Activated T-cell treated with anti-CD3 and anti-CD28 coated beads, Interleukin-2, amount 50 U/mL, for 24 hours (primary cell): ENCODE data around the gene HBEGF.
A peak's percentile ranks its signal among the peaks of the same experiment; 100 is the strongest.
"Not testable (repeated sequence)": the region's sequence is repeated elsewhere in the genome, so short reads cannot be mapped to it uniquely, and the experiment has no call there.

ENCODE experiments used
- DNase-seq: peaks from one replicate; pipeline ENCODE4 v3.0.0-alpha.2; 2020
- H3K27ac Mint-ChIP-seq: 2 replicates; pipeline ENCODE4 v1.8.0; 2020; ENCODE audit warnings: mild to moderate bottlenecking, mixed read lengths
- H3K27me3 Mint-ChIP-seq: 2 replicates; pipeline ENCODE4 v1.8.0; 2020; ENCODE audit warnings: mixed read lengths
- H3K36me3 Mint-ChIP-seq: 2 replicates; pipeline ENCODE4 v1.8.0; 2020; ENCODE audit warnings: low read depth, mixed read lengths
- H3K4me1 Mint-ChIP-seq: 2 replicates; pipeline ENCODE4 v1.8.0; 2020; ENCODE audit warnings: low read depth, mixed read lengths
- H3K4me3 Mint-ChIP-seq: 2 replicates; pipeline ENCODE4 v1.8.0; 2020; ENCODE audit warnings: mild to moderate bottlenecking, moderate library complexity, mixed read lengths
- H3K9me3 Mint-ChIP-seq: 2 replicates; pipeline ENCODE4 v1.8.0; 2020; ENCODE audit warnings: mixed read lengths

The HBEGF gene

DNA sequence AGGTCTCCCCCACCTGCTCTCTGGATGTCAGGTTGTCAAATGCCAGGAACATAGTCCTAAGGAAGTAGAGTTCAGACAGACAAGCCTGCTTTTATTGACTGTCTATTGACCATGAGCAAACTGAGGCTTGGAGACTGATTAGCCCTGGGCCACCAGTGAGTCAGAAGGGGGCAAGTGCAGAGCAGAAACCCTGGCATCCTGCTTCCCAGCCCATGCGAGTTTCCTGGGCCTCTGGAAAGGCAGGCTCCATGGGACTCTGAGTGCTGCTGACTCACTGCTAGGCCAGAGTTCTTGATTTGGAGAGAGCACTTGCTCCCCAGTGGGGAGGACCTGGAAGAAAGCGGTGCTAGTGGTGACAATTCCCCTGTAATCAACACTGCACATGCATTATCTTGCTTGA is 2.8 kb upstream of the HBEGF start:
- Mint-ChIP-seq H3K4me3 (no peak overlapping the region), H3K36me3 (no peaks in the 10 kb centered on the region), H3K4me1 (peaks cover 25% of the 10 kb centered on the region), H3K27me3 (peaks cover 5% of the 10 kb centered on the region), H3K9me3 (no peaks in the 10 kb centered on the region), H3K27ac (no peak overlapping the region)
- no peak for DNase-seq

DNA sequence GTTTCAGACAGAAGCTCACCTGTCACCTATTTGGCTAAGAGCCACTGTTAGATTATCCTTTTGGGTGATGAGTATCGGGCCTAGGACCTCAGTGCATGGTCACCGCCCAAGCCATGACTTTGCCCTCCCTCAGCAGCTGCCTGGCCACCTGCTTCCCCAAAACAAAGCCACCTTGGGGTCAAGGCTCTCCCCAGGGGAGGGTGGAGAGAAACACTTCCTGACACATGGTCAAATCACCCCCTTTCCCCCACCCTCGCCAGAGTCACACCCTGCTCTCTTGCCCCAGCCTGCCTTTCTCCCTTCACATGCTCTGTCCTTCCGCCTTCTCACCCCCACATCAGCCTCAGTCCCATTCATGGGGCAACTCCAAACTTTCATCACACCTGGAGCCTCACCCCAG is 1.7 kb upstream of the HBEGF start:
- Mint-ChIP-seq H3K27ac (no peak overlapping the region), H3K36me3 (no peaks in the 10 kb centered on the region), H3K4me1 (peaks cover 35% of the 10 kb centered on the region), H3K4me3 (no peak overlapping the region), H3K27me3 (peaks cover 5% of the 10 kb centered on the region), H3K9me3 (no peaks in the 10 kb centered on the region)
- DNase-seq = no peak

DNA sequence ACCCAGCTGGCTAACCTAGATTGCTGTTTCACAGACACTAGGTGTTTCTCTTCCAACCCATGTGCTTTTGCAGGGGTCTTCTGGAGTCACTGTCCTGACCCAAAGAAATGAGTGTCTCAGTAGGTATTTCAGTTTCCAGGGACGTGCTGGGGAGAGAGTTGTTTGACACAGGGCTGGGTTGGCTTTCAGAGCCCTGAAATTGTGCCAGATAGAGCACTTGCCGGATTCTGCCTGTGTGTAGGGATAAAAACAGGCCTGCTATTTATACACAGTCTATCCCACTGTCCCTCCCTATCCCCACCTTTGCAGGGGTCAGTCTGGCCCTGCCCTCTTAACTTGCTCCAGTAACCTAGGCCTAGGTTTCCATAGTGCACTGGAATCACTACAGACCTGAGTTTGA is 957 bp upstream of the HBEGF start:
- Mint-ChIP-seq H3K36me3 (peaks cover 6% of the 10 kb centered on the region), H3K4me3 (peak overlapping the region; percentile 76), H3K27ac (no peak overlapping the region), H3K27me3 (peaks cover 5% of the 10 kb centered on the region), H3K4me1 (peaks cover 42% of the 10 kb centered on the region), H3K9me3 (no peaks in the 10 kb centered on the region)
- no peak for DNase-seq

DNA sequence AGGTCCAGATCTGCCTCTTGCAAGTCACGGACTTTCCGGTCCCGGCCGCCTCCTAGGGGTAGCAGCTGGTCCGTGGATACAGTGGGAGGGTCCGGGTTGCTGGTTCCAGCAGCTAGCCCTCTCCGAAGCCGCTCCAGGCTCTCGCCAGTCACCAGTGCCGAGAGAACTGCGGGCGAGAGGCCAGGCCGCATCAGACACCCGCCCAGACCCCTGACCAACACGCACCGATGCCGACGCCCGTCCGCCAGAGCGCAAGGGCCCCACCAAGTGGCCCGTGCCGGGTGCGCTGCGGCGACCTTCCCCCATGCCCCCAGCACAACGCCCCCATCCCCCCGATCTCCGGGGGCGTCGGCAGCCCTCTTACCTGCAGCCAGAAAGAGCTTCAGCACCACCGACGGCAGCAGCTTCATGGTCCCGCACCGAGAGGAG is 470 bp downstream of the HBEGF start:
- H3K27ac Mint-ChIP-seq = no peak overlapping the region
- H3K27me3 Mint-ChIP-seq = peaks cover 5% of the 10 kb centered on the region
- H3K9me3 Mint-ChIP-seq = no peaks in the 10 kb centered on the region
- H3K4me1 Mint-ChIP-seq = peaks cover 53% of the 10 kb centered on the region
- peaks cover 16% of the 10 kb centered on the region for H3K36me3 Mint-ChIP-seq
- no peak for DNase-seq
- peak overlapping the region; percentile 80 for H3K4me3 Mint-ChIP-seq

DNA sequence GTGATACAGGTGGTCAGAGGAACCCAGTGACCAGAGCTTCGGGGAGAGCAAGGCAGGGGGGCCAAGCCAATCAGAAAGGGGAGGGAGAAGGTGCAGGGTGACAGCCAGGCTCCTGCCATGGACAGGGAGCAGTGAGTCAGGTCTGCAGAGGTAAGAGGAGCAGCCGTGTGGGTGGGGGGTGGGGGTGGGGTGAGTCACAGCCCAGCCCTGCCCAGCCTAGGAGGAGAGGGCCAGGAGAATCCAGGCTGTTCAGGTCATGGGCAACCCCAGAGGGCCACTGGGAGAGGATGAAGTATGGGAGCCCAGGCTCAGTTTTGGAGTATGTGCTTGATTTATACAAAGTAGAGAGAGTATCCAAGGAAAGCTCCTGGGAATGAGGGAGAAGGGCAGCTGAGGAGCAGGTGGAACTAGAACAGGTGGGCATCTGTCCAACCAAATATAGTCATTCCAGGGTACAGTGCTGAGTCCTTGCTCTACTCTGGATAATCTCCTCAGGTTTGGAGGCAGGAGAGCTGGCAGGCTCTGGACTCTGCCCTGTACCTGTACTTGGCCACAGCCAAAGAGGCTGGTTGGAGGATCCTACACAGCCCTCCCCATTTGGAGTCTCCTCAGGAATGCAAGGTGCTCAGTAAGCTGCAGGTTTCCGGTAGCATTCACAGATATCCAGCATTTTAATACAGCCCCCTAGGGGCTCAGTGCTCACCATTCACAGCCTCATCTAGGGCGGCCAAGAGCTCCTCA is 1.6 kb downstream of the HBEGF start:
- H3K4me1 Mint-ChIP-seq = peaks cover 58% of the 10 kb centered on the region
- DNase-seq = no peak
- H3K36me3 Mint-ChIP-seq = peaks cover 18% of the 10 kb centered on the region
- peak overlapping the region; percentile 67 for H3K27ac Mint-ChIP-seq
- no peaks in the 10 kb centered on the region for H3K9me3 Mint-ChIP-seq
- H3K4me3 Mint-ChIP-seq = peak overlapping the region; percentile 80
- peaks cover 5% of the 10 kb centered on the region for H3K27me3 Mint-ChIP-seq

DNA sequence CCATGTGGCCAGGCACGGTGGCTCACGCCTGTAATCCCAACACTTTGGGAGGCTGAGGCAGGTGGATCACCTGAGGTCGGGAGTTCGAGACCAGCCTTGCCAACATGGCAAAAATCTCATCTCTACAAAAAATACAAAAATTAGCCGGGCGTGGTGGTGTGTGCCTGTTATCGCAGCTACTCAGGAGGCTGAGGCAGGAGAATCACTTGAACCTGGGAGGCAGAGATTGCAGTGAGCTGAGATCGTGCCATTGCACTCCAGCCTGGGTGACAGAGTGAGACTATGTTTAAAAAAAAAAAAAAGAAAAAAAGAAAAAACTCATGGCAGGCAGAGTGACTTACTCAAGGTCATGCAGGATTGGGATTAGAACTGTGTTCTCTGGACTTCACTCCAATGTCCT is 2.6 kb downstream of the HBEGF start:
- H3K27me3 Mint-ChIP-seq, H3K27ac Mint-ChIP-seq, H3K9me3 Mint-ChIP-seq, DNase-seq: not testable (repeated sequence)
- Mint-ChIP-seq H3K4me1 (peaks cover 58% of the 10 kb centered on the region), H3K36me3 (peaks cover 18% of the 10 kb centered on the region), H3K4me3 (peak overlapping the region; percentile 6)

DNA sequence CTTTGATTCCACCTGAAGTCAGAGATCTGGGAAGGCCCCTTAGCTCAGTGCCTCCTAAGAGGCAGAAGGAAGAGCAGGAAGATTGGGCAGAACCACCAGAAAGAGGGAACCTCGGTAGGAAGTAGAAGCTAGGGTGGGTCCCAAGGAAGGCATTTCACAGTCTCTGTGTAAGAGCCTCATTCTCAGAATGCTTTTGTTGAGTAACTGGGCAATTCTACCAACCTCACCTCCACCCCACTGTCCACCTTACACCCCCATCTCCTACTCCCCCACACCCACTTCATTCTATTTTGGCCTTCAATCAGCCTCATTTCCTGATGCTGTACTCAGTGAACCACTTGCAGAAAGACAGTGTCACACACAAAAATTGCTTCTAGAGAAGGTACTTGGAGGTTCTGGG is 3.5 kb downstream of the HBEGF start:
- peaks cover 5% of the 10 kb centered on the region for H3K27me3 Mint-ChIP-seq
- no peaks in the 10 kb centered on the region for H3K9me3 Mint-ChIP-seq
- peaks cover 58% of the 10 kb centered on the region for H3K4me1 Mint-ChIP-seq
- DNase-seq = no peak
- no peak overlapping the region for H3K4me3 Mint-ChIP-seq
- peak overlapping the region; percentile 84 for H3K27ac Mint-ChIP-seq
- H3K36me3 Mint-ChIP-seq = peaks cover 18% of the 10 kb centered on the region

DNA sequence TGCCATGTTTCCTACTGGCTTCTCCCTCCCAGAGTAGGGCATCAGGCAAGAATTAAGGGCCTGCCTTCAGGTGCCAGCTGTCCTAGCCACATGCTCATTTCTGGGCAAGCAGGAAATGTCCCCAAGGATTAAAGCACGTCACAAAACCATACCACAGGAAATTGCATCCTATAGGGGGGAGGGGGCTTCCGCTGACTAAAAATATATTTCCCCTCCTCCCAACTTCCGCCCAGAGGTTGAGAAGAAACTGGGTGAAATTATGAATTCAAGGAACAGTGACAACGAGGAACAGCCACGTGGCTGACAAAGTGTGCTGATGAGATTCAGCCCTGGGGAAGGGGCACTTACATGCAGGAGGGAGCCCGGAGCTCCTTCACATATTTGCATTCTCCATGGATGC is 4.1 kb downstream of the HBEGF start:
- no peak for DNase-seq
- H3K4me3 Mint-ChIP-seq = peak overlapping the region; percentile 58
- H3K4me1 Mint-ChIP-seq = peaks cover 58% of the 10 kb centered on the region
- peak overlapping the region; percentile 84 for H3K27ac Mint-ChIP-seq
- H3K9me3 Mint-ChIP-seq = no peaks in the 10 kb centered on the region
- H3K27me3 Mint-ChIP-seq = peaks cover 3% of the 10 kb centered on the region
- H3K36me3 Mint-ChIP-seq = peaks cover 18% of the 10 kb centered on the region

DNA sequence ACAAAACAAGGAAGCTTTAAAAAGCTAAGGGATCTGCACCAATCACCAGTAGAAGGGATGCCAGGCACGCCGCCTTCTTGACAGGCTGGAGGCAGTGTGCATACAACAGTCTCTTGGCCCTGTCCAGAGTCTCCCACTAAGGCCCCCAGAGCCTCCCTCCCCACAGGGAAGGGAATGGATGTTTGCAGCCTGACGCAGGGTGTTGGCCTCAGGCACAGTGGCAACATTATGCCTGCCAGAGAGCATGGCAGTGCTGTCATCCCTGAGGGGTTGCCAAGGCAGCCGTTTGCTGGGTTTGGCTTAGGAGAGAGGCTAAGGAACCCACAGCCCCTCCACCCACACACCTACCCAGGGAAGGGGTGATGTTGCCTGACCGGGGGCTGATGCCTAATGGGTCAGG is 4.8 kb downstream of the HBEGF start:
- DNase-seq = no peak
- no peak overlapping the region for H3K27ac Mint-ChIP-seq
- H3K27me3 Mint-ChIP-seq = peaks cover 3% of the 10 kb centered on the region
- H3K9me3 Mint-ChIP-seq = no peaks in the 10 kb centered on the region
- H3K36me3 Mint-ChIP-seq = peaks cover 18% of the 10 kb centered on the region
- H3K4me3 Mint-ChIP-seq = peak overlapping the region; percentile 58
- H3K4me1 Mint-ChIP-seq = peaks cover 53% of the 10 kb centered on the region

DNA sequence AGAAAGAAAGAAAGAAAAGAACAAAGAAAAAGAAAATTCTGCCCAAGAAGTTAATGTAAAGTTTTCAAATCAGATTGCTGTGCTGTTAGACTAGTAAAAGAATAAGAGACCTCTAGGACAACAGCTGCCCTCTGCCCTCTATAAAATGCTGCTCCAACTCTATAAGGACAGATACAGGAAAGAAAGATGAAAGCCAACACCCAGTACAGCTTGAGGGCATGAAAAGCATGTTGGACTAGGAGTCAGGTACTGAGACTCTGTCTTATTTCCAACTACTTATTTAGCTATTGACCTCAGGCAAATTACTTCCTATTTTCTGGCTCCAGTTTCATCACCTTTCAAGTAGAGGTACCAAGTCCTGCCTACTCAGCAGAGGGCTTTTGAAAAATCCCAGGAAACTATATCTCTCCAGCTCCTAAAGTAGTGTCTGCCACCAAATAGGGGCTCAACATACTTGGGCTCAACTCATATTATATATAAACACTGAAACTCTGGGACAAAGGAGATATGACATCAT is 5.7 kb downstream of the HBEGF start:
- peaks cover 50% of the 10 kb centered on the region for H3K4me1 Mint-ChIP-seq
- no peaks in the 10 kb centered on the region for H3K9me3 Mint-ChIP-seq
- no peak overlapping the region for H3K27ac Mint-ChIP-seq
- no peak overlapping the region for H3K4me3 Mint-ChIP-seq
- DNase-seq = no peak
- H3K36me3 Mint-ChIP-seq = peaks cover 18% of the 10 kb centered on the region
- H3K27me3 Mint-ChIP-seq = peaks cover 3% of the 10 kb centered on the region

DNA sequence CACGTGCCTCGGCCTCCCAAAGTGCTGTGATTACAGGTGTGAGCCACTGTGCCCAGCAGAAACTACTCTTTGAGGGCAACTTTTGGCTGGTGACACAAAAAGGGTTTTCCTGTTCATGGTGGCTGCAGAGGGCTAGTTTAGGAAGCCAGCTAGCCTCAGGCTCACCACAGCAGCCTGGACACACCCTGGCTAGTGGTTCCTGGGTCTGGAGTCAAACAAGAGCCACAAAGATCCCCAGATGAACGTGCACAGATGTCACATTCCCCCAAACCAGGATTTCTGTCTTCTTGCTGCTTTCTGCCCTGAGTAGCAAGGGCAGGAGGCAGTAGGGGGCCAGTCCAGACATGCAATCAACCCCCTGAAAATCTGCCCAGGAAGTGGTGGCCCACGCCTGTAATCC is 6.8 kb downstream of the HBEGF start:
- Mint-ChIP-seq H3K4me1 (peaks cover 43% of the 10 kb centered on the region), H3K9me3 (no peaks in the 10 kb centered on the region), H3K4me3 (no peak overlapping the region), H3K27me3 (no peaks in the 10 kb centered on the region), H3K27ac (no peak overlapping the region), H3K36me3 (peaks cover 24% of the 10 kb centered on the region)
- no peak for DNase-seq

DNA sequence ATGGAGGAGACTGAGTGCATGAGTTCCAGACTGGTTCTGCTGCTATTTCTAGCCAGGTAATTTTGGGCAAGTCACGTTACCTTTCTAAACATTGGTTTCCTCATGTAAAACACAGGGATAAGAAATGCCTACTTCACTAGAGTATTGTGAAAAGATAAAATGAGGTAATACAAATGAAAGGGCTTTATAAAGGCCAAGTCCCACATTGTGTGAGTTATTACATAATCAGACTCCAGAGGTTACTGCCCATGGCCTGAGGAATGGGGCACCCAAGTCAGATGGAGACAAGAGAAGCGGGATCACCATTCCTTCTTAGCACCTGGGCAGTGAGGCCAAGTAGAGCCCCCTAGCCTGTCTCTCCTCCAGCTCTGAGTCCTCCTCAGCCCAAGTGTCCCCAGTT is 7.5 kb downstream of the HBEGF start:
- no peak overlapping the region for H3K4me3 Mint-ChIP-seq
- H3K9me3 Mint-ChIP-seq = no peaks in the 10 kb centered on the region
- no peak overlapping the region for H3K27ac Mint-ChIP-seq
- peaks cover 36% of the 10 kb centered on the region for H3K4me1 Mint-ChIP-seq
- H3K27me3 Mint-ChIP-seq = no peaks in the 10 kb centered on the region
- no peak for DNase-seq
- H3K36me3 Mint-ChIP-seq = peaks cover 29% of the 10 kb centered on the region

DNA sequence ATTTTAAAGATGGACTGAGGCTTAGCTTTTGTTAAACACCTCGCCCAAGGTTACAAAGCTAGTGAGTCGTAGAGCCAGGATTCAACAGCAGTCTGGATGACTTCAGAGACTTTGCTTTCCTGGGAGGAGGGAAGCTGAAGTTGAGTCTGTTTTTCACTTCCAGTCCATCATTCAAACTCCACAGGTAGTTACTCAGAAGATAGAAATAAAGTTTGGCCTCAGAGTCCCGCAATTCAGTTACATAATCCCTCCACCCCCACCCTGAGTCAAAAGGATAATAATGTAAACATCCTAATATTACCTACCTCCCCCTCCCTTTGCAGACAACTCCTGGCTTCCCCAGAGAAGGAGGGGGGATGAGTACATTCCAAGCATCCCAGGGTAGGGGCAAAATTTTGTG is 8.1 kb downstream of the HBEGF start:
- H3K4me3 Mint-ChIP-seq = no peak overlapping the region
- no peaks in the 10 kb centered on the region for H3K9me3 Mint-ChIP-seq
- no peaks in the 10 kb centered on the region for H3K27me3 Mint-ChIP-seq
- peaks cover 31% of the 10 kb centered on the region for H3K4me1 Mint-ChIP-seq
- DNase-seq = no peak
- peaks cover 32% of the 10 kb centered on the region for H3K36me3 Mint-ChIP-seq
- H3K27ac Mint-ChIP-seq = no peak overlapping the region

DNA sequence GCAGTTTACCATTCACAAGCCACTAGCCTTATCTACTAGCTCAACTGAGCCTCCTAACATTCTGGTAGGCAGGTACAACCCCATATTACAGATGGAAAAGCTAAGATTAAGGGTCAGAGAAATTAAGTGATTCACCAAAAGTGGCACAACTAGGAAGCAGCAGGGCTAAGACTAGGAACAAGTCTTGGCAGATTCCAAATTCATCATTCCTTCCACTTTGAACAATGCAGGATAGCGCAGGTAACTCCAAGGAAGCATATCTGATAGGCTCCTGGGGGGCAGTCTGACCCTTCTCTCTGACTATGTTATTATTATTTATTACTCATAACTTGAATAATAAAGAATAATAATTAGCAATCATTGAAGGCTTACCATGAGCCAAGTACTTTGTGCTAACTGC is 8.5 kb downstream of the HBEGF start:
- H3K9me3 Mint-ChIP-seq = no peaks in the 10 kb centered on the region
- H3K36me3 Mint-ChIP-seq = peaks cover 31% of the 10 kb centered on the region
- no peak overlapping the region for H3K27ac Mint-ChIP-seq
- no peaks in the 10 kb centered on the region for H3K27me3 Mint-ChIP-seq
- H3K4me1 Mint-ChIP-seq = peaks cover 26% of the 10 kb centered on the region
- no peak for DNase-seq
- H3K4me3 Mint-ChIP-seq = no peak overlapping the region

DNA sequence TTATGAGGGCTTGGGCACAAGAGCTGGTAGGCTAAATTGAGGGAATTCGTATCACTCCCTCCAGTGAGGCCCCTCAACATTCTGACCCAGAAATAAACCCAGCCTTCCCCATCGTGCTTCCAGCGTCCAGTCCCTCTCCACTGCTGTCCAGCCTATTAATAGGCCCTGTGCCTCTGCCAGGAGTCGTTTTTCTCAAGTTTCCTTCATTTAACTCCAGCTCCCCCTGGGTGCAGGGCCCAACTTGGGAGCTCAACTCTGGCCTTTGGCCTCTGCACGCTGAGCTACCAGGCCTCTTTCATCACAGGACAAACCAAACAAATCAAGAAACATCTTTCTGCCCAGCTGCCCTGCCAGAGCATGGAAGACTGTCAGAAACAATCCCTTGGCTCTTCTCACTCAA is 10.0 kb downstream of the HBEGF start:
- H3K9me3 Mint-ChIP-seq = no peaks in the 10 kb centered on the region
- H3K4me1 Mint-ChIP-seq = peaks cover 11% of the 10 kb centered on the region
- no peak for DNase-seq
- H3K27ac Mint-ChIP-seq = no peak overlapping the region
- H3K4me3 Mint-ChIP-seq = no peak overlapping the region
- no peaks in the 10 kb centered on the region for H3K27me3 Mint-ChIP-seq
- H3K36me3 Mint-ChIP-seq = peaks cover 22% of the 10 kb centered on the region
